Measurements from ENCODE around the gene CELF4.

CELF4 gene

DNA sequence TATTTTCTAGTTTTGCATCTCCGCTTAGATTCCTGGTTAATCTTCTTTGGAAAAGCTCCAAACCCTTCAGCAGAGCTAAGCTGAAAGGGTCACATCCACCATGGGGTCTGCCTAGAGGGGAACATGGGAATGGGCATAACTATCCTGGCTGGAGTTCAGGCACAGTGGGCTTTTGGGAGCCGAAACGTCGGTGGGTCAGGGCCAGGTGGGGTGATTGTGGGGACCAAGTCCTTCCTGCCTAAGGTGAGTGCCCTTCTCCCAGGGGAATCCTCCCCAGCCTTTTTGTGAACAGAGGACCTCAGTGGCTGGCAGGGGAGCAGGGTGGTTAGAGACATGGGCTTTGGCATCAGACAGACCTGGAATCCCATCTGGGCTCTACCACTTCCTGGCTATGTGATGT is 60.3 kb downstream of the CELF4 start:
- DNase-seq (ENCODE audit: low read depth), result no peak
- H3K4me3 ChIP-seq (ENCODE audit: low read depth, low read length), result no peak overlapping the region

DNA sequence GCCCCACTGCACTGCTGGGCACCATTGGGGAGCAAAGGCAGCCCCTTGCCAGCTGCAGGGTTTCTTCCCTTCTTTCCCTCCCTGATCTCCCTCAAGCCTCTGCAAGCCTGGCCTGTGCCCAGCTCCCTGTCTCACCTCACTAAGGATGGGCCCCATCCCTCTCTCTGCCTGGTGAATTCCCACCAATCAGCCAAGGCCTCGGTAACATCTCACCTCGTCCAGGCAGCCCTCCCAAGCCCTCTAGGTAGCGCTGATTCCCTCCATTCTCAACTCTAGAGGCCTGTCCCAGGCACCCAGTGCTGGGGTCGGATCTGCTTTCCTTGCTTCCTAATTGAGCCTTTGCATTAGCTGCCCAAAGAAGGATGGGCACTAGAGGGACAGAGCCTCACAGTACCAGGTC is 63.0 kb downstream of the CELF4 start:
- H3K4me3 ChIP-seq (ENCODE audit: low read depth, low read length), result no peak overlapping the region
- DNase-seq (ENCODE audit: low read depth), result no peak

DNA sequence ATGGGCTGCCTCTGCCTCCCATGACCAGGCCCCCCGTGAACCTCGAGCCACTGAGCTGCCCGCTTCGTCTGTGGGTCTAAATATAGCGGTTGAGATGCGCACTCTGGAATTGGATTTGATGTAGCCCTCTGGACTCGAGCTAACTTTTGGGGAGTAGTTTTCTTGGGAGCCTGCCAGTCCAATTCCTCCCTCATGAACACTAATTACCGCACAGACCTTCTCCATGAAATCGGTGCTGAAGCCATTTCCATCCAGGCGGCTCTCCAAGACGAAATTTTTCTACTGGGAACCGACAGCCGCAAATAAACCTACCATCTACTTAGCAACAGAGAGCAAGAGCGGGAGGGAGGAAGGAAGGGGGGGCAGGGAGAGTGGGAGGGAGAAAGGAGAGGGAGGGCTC is 63.6 kb downstream of the CELF4 start:
- DNase-seq (ENCODE audit: low read depth), result no peak
- no peak overlapping the region for H3K4me3 ChIP-seq (ENCODE audit: low read depth, low read length)

DNA sequence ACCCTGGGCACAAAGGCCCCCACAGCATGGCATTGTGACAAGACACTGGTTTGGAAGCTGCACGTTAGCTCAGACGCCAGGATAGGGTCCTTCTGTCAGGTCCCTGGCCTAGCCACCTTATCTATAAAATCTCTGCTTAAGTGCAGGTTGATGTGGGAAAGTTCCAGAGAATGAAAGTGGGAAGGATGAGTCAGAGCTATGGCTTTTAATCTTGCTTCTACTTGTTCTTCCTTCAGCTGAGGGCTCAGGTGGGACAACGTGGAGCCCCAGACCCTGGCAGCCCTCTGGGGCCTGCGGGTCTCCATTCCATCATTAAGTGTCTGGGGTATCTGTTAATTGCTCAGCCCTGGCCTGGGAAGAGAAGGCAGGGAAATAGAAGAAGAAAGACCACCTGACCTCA is 64.5 kb downstream of the CELF4 start:
- H3K4me3 ChIP-seq (ENCODE audit: low read depth, low read length), result no peak overlapping the region
- DNase-seq (ENCODE audit: low read depth), result no peak

DNA sequence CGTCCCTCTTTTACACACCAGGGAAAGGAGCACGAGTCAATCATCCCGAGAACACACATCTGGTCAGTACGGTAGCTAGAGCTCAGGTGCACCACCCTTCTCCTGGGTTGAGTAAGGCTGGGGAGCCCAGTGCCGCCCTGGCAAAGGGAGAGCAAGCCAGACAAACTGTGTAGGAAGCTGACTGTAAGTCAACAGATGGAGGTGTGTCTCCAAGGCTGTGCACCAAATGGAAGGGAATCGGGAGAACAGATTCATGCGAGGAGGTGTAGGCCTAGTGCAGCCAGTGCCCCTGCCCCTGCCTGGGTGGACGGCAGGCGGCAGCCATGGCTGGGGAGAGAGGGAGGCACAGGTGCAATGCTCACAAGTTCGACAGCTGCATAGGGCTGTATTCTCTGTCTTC is 65.7 kb downstream of the CELF4 start:
- no peak for DNase-seq (ENCODE audit: low read depth)
- H3K4me3 ChIP-seq (ENCODE audit: low read depth, low read length), result no peak overlapping the region

DNA sequence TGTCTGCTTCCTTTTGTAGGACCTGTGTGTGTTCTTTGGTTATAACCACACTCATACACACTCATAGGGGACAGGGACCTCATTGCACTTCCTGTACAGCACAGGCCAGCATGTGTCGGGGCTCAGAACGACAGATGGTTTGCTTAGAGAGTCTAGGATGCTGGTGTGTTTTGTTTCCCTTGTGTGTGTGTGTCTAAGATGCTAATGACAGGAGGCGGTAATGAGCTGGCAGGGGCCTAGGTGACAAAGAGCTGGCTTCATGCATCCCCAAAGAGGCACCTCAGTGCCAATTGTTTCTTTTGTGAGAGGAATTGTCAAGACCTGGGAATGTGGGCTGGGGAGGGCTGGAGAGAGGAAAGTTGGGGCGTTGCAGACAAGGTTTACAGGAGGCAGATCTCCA is 66.6 kb downstream of the CELF4 start:
- no peak for DNase-seq (ENCODE audit: low read depth)
- H3K4me3 ChIP-seq (ENCODE audit: low read depth, low read length), result no peak overlapping the region

DNA sequence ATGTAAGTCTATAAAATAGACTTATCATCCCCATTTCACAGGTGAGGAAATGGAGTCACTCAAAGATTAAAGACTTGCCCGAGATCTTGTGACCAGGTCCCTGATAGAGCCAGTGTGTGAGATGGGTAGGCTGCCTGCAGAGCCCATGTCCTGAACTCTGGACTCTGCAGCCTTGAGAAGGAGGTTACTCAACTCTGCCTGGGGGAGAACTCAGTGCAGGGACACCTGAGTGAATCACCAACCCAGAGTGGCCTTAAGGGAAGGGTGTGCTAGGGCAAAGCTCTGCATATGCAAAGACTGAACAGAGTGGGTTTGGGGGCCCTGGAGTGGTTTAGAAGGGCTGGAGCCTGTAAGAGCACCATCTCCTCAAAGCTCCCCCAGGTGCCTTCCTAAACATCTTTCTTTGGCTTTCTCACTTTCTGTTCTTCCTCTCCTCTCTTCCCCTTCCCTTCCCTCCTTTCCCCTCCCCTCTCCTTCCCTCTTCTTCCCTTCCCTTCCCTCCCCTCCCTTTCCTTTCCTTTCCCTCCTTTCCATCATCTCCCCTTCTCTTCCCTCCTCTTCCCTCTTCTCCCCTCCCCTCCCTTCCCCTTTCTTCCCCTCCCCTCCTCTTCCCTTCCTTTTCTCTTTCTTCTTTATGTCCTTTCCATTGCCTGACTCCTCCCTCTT is 67.6 kb downstream of the CELF4 start:
- DNase-seq (ENCODE audit: low read depth), result no peak
- no peak overlapping the region for H3K4me3 ChIP-seq (ENCODE audit: low read depth, low read length)

DNA sequence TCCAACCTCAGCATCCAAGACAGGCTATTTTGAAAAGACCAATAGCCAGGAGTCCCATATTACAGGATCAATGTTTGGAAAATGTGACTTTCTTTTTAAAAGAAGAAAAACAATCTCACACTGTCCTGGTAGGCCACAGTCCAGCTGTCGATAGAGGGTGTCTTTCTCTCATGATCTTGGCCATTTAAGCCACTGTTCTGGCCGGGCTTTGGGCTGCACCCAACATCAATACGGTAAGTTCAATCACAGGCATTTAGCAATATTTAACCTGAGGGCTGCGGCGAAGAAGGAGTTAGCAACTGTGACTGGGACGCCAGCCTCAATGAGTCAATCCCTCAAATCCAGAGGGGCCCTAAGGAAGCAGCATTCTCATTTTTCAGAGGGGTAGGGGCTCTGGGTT is 69.0 kb downstream of the CELF4 start:
- DNase-seq (ENCODE audit: low read depth), result no peak
- H3K4me3 ChIP-seq (ENCODE audit: low read depth, low read length), result no peak overlapping the region

DNA sequence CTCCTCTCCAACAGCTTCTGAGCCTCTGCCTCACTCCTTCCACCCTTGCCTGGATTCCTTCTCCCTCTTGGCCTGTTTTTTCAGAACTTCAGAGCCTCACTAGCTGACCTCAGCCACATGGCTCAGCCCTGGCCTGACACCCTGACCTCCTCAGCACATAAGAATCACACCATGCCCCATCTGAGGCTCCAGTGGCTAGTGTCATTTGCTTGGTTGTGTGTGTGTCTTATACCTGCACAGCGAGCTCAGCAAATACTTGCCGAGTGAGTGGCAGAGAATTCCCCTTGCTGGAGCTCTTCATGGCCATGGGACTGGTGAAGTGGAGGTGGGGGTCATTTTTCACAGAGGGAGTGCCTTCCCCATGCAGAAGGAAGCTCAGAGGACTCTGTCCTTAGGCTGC is 70.2 kb downstream of the CELF4 start:
- DNase-seq (ENCODE audit: low read depth), result no peak
- H3K4me3 ChIP-seq (ENCODE audit: low read depth, low read length), result no peak overlapping the region

DNA sequence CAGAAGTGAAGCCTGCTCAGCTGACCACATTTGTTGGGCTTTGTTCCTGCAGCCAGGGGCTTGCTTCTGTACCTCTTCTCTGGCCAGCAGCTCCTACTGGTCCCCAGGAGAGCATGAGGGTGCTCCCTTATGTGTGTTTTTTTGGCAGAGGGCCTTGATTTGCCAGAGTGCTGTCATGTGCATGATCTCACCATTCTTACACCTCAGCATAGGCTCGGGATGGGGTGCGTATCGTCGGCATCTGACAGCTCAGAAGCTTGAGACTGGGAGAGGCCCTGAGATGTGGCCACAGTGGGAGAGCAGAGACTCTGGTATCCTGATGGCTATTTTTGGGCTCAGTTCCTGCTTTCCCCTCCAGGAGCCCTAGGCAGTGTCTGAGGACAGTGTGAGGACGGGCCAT is 71.2 kb downstream of the CELF4 start:
- no peak overlapping the region for H3K4me3 ChIP-seq (ENCODE audit: low read depth, low read length)
- DNase-seq (ENCODE audit: low read depth), result no peak

DNA sequence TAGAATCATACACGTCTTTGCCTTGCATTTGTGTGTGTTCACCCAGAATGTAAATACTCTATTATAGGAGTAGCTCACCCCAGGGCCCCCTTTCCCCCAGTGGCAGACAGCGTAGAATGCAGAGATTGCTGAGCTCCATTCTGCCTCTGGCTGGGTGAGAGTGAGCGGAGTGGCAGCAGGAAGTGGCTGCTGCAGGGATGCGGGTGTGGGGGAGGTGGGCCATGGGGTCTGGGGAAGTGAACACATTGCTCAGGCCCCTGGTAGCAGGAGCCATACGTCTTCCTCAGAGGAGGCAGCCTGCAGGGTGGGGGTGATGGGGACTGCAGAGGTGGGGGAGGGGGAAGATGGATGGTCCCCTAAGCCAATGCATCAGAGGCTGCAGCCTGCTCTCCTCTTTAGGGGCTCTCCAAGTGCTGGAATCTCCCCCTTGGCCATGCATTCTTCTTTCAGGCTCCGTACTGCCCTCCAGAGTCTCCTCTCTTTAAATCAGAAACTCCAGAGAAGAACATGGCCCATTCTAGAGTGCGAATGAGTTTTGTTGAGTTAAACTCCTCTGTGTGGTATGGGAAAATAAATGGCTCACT is 72.2 kb downstream of the CELF4 start:
- H3K4me3 ChIP-seq (ENCODE audit: low read depth, low read length), result no peak overlapping the region
- no peak for DNase-seq (ENCODE audit: low read depth)

DNA sequence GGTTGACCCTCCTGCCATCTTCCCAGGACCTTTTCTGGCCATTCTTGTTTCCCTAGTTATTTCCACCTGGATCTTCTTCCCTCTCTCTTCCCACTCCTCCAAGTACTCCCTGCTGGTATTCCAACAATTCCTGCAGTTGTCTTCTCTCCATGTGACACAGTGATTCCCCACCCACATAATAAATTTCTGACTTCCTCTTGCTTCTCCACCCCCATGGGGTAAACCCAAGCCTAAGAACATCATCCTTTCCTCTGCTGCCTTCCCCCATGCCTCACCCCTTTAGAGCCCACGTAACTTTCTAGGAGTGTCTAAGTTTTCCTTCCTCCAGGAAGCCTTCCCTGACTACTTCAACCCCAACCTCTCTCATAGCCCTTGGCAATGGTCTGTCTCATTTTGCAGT is 72.6 kb downstream of the CELF4 start:
- H3K4me3 ChIP-seq (ENCODE audit: low read depth, low read length), result no peak overlapping the region
- no peak for DNase-seq (ENCODE audit: low read depth)

DNA sequence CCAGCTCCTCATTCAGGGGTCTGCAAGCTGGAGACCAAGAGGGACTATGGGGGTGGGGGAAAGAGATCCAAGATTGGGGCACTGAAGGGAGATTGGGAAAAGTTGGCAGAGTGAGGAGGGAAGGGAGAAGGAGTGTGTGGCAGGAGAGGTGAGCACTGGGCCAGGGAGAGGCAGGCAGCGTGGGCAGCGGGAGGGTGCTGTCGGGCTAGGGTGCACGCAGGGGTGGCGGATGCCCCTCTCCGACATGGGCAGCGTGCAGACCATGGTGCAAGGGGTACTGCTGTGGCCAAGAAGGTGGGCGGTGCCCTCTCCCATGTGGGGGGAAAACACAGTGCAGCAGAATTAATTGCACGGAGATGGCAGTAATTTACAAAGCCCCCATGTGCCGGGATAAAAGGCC is 74.1 kb downstream of the CELF4 start:
- H3K4me3 ChIP-seq (ENCODE audit: low read depth, low read length), result no peak overlapping the region
- no peak for DNase-seq (ENCODE audit: low read depth)

DNA sequence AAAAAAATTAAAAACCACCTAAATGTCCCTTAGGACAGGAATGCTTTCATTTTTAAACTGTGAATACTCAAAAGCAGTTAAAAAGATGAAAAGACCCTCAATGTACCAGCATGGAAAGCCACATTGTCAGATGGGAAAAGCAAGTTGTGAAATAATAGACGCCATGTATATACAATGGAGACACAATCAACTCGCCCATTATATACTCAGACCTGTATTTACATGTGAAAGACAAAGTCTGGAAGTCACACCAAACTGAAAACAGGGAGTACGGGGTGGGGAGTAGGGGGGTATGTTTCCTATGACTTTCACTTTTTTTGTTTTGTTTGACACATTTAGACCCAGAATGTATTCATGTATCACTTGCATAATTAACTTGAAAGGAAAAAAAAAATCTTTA is 75.6 kb downstream of the CELF4 start:
- no peak for DNase-seq (ENCODE audit: low read depth)
- H3K4me3 ChIP-seq (ENCODE audit: low read depth, low read length), result no peak overlapping the region

DNA sequence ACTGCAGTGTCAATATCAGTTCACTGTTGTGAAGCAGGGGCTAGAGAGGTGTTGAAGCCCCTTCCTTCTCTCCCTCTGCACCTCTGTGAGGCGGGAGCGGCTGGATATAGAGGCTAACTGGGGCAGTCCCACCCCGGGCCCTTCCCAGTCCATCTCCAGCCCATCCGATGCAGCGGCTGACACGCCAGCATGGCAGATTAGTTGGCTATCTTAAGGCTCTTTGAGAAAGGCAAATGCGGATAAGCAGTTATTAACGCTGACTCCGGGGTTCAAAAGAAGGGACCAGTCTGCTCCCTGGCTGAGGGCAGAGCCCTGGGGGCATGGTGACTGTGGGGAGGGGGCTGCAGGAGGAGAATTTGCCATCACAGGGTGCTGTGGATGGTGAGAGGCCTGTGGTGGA is 76.6 kb downstream of the CELF4 start:
- H3K4me3 ChIP-seq (ENCODE audit: low read depth, low read length), result no peak overlapping the region
- no peak for DNase-seq (ENCODE audit: low read depth)

DNA sequence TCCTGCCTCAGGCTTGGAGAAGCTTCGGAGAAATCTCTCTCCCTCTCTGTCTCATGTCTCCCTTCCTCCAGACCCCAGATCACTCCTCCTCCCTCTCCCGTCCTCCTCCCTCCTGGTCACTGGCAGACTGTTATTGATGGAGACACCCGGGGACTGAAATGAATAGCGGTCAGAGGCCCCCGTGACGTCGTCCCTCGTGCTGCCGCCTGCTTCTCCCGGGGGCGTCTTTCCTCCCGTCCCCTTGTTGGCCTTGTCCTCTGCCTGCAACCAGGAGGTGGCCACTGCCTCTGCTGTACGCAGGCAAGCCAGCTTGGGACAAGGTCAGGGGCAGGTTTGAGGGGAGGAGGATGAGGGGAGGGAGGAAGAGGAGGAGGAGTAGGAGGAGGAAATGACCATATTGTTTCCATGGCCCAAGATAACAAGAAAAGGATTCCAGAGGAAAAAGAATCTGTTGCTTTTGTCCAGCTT is 78.2 kb downstream of the CELF4 start:
- no peak overlapping the region for H3K4me3 ChIP-seq (ENCODE audit: low read depth, low read length)
- DNase-seq (ENCODE audit: low read depth), result no peak

DNA sequence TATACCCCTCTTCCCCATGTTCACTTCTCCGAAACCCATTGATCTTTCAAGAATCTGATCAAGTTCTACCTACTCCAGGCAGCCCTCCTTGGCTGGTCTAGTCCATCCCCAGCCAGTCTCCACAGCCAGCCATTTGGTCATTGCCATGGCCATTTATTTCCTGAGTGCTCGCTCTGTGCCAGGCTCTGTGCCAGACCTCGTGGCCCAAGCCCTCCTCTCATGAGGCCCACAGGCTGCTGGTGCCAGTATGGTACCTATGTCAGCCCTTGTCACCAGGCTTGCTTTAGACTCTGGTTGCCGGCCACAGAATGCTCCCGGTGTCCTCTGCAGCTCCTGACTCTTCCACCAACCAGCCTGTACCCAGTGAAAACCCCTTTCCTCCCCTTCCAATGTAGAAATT is 78.8 kb downstream of the CELF4 start:
- no peak overlapping the region for H3K4me3 ChIP-seq (ENCODE audit: low read depth, low read length)
- no peak for DNase-seq (ENCODE audit: low read depth)

DNA sequence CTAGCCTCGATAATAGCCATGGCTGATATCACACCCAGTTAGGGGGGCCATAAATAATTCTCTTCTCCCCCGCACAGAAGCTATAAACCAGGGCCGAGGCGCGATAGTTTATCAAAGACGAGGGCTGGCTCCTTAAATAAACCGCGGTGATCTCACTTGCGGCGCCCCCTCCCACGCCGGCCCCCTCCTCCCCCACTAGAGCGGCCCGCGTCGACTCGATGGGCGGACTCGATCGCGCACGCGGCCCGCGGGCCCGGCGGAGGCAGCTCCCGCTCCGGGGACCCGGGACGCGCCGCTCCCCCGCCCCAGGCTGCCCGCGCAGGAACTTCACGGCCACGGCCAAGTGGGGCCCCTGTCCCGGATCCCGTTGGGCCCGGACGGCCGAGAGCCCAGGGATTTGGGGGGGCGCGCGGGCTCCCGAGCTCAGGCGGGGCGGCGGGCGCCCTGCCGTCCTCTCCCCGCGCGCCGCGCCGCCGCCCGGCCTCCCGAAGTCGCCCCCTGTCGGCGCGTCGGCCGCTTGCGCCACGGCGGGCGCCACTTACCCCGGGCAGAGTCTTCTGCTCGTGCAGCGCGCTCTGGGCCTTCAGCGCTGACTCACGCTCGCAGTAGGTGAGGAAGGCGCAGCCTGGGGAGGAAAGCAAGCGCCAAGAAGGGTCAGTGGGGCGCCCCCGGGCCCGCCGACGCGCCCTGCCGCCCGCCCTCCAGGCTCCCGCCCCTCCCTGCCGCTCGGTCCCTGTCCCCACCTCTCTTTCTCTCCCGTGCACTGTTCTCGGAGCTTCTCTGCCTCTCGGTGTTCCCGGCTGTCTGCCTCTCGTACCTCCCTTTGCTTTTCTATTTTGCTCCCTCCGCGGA is 80.4 kb downstream of the CELF4 start:
- no peak for DNase-seq (ENCODE audit: low read depth)
- H3K4me3 ChIP-seq (ENCODE audit: low read depth, low read length), result no peak overlapping the region

DNA sequence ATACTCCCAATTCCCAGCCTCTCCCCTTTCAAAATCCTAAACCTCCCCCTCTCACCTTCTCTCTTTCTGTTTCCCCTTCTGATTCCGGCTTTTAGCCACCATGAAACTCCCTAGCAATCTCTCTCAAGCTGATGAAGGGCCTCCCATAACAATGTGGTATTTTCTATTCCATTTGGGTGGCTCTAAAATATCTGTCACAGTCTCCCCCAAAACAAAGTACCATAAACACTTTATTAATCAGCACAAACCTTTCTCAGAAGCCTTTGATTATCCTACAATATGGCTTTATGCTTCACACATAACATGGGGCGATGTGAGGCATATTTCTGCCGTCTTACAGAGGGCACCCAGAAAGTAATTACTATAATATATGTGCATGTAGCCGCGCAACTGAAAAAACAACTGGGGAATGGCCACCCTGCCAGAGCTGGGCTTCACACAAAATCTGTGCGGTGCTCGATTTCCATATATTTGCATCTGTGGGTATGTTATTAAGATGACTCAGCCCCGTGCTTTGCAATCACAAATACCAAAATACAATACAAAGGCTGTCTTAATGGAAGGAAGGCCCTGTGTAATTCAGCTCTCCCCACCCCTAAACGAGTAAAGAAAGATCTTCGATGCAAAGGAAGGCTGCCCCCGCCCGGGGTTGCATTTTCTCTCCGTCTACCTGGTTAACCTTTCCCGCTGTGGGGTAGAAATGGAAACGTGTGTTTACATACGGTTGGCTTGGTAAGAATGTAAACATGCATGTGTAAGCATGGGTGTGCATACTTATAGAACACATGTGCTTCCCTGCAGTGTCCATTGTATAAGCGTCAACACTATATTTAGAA is 81.4 kb downstream of the CELF4 start:
- no peak overlapping the region for H3K4me3 ChIP-seq (ENCODE audit: low read depth, low read length)
- DNase-seq (ENCODE audit: low read depth), result no peak
